Measurements from ENCODE around the gene ELFN2. TPM values are rescaled to one million over a fixed set of nuclear protein-coding genes. Genes with fewer than 3 reads are reported as not detected.

ELFN2 gene
- total and polyA plus RNA-seq, 2 donors (not counting 3 experiments of a cell fraction or from before 2014, with no cell fraction given): 0.41 to 1.3 TPM

GRCh38 chr22:37349043-37349814 is 78.0 kb downstream of the ELFN2 start:
- dilution Hi-C loops (cut with MboI; ENCODE audit: extremely low pct_ligation_motif_present, low sequenced_read_pairs) (no loop called here), intact Hi-C loops (cut with micrococcal nuclease) (no loop called here)
- Histone ChIP-seq H3K9ac (replicated peaks; ENCODE audit: extremely low read depth, insufficient read depth, low read length) (no peak overlapping the region), H3K36me3 (ENCODE audit: control insufficient read depth in 2 of 2, extremely low read depth in 1 of 2, insufficient read depth in 2 of 2, low read length in 2 of 2) (no peaks in the 10 kb centered on the region), H3K4me1 (ENCODE audit: control insufficient read depth, extremely low read depth, insufficient read depth, low read length) (peaks cover 8% of the 10 kb centered on the region), H3K9me1 (replicated peaks; ENCODE audit: control insufficient read depth, extremely low read depth, insufficient read depth, low read length) (no peaks in the 10 kb centered on the region), H4K20me1 (replicated peaks; ENCODE audit: control insufficient read depth, extremely low read depth, insufficient read depth, low read length) (no peaks in the 10 kb centered on the region), H3K79me2 (ENCODE audit: control insufficient read depth, insufficient read depth, low read length) (no peaks in the 10 kb centered on the region), H3K9me3 (replicated peaks; ENCODE audit: control insufficient read depth, insufficient read depth, low read length) (no peaks in the 10 kb centered on the region), H3K27ac (ENCODE audit: insufficient read depth, low read depth, low read length) (no peak overlapping the region), H3K4me3 (replicated peaks in 1 of 3; ENCODE audit: insufficient read depth in 1 of 3, low read depth in 1 of 3, low read length in 3 of 3) (no peak overlapping the region), H2AFZ (ENCODE audit: low read depth, low read length) (no peak overlapping the region), H3K27me3 (ENCODE audit: control insufficient read depth in 2 of 2, insufficient read depth in 2 of 2, low read length in 2 of 2) (peaks cover 0 to 9% of the 10 kb centered on the region in 2 experiments), H3K4me2 (ENCODE audit: insufficient read depth, low read length) (no peak overlapping the region)
- FAIRE-seq (no peak), DNase-seq (ENCODE audit: low read depth, low spot score) (no peak)
- no TSS peak for BruUV-seq (replicated peaks)
- POLR2A ChIA-PET: no interaction called here
- TF ChIP-seq MYC (IDR thresholded peaks at IDR 0.05; ENCODE audit: low read depth, low read length): no peak
- TF ChIP-seq EZH2 (IDR thresholded peaks at IDR 0.05; ENCODE audit: borderline replicate concordance, low read depth, low read length, severe bottlenecking): no peak
- no peak for TF ChIP-seq FOS (IDR thresholded peaks at IDR 0.05; ENCODE audit: borderline replicate concordance, insufficient read depth, low read length)
- CTCF ChIA-PET: interaction anchor here (1.4 kb wide), 1 partner anchor 243 kb away, joined by 3 read pairs; no protein-coding TSS in a partner anchor

GRCh38 chr22:37346505-37346895 is 80.8 kb downstream of the ELFN2 start:
- intact Hi-C loops (cut with micrococcal nuclease) (no loop called here), dilution Hi-C loops (cut with MboI; ENCODE audit: extremely low pct_ligation_motif_present, low sequenced_read_pairs) (no loop called here)
- no peak overlapping the region for H3K9ac ChIP-seq (replicated peaks; ENCODE audit: extremely low read depth, insufficient read depth, low read length)
- no TSS peak for BruUV-seq (replicated peaks)
- no peaks in the 10 kb centered on the region for H3K9me3 ChIP-seq (replicated peaks; ENCODE audit: control insufficient read depth, insufficient read depth, low read length)
- H3K79me2 ChIP-seq (ENCODE audit: control insufficient read depth, insufficient read depth, low read length): no peaks in the 10 kb centered on the region
- DNase-seq (ENCODE audit: low read depth, low spot score) (no peak), FAIRE-seq (no peak)
- peaks cover 8% of the 10 kb centered on the region for H3K4me1 ChIP-seq (ENCODE audit: control insufficient read depth, extremely low read depth, insufficient read depth, low read length)
- no peaks in the 10 kb centered on the region for H3K9me1 ChIP-seq (replicated peaks; ENCODE audit: control insufficient read depth, extremely low read depth, insufficient read depth, low read length)
- no peaks in the 10 kb centered on the region for H4K20me1 ChIP-seq (replicated peaks; ENCODE audit: control insufficient read depth, extremely low read depth, insufficient read depth, low read length)
- CTCF ChIA-PET: interaction anchor here (1.6 kb wide), 1 partner anchor 15 kb away, joined by 4 read pairs; no protein-coding TSS in a partner anchor
- no peak overlapping the region for H3K4me2 ChIP-seq (ENCODE audit: insufficient read depth, low read length)
- TF ChIP-seq POLR2A (IDR thresholded peaks at IDR 0.05; ENCODE audit: low read depth, low read length) (no peak), CTCF (IDR thresholded peaks at IDR 0.05; ENCODE audit: extremely low read depth in 1 of 2, insufficient read depth in 1 of 2, low read depth in 1 of 2, low read length in 2 of 2) (no peak), GATA2 (IDR thresholded peaks at IDR 0.05; ENCODE audit: insufficient read depth, insufficient read length, low read depth, low read length) (no peak), JUN (IDR thresholded peaks at IDR 0.05; ENCODE audit: borderline replicate concordance, insufficient read depth, insufficient read length, low read depth) (no peak), FOS (IDR thresholded peaks at IDR 0.05; ENCODE audit: borderline replicate concordance, insufficient read depth, low read length) (no peak), MAX (IDR thresholded peaks at IDR 0.05; ENCODE audit: insufficient read depth, insufficient read length) (no peak), MYC (IDR thresholded peaks at IDR 0.05; ENCODE audit: low read depth, low read length) (no peak), EZH2 (IDR thresholded peaks at IDR 0.05; ENCODE audit: borderline replicate concordance, low read depth, low read length, severe bottlenecking) (no peak), POLR2AphosphoS5 (IDR thresholded peaks at IDR 0.05; ENCODE audit: insufficient read depth, low read depth, low read length) (no peak)
- no peaks in the 10 kb centered on the region for H3K36me3 ChIP-seq (ENCODE audit: control insufficient read depth in 2 of 2, extremely low read depth in 1 of 2, insufficient read depth in 2 of 2, low read length in 2 of 2)
- POLR2A ChIA-PET: no interaction called here
- no peaks in the 10 kb centered on the region for H3K27me3 ChIP-seq (ENCODE audit: control insufficient read depth in 2 of 2, insufficient read depth in 2 of 2, low read length in 2 of 2)
- no peak overlapping the region for H3K4me3 ChIP-seq (replicated peaks in 1 of 3; ENCODE audit: insufficient read depth in 1 of 3, low read depth in 1 of 3, low read length in 3 of 3)
- H2AFZ ChIP-seq (ENCODE audit: low read depth, low read length): no peak overlapping the region
- H3K27ac ChIP-seq (ENCODE audit: insufficient read depth, low read depth, low read length): no peak overlapping the region

All from endothelial cell of umbilical vein (primary cell).